Tibial artery (tissue), 4 donors: ENCODE measurements around the gene CDKN2B-AS1.

Experiments used
- DNase-seq, 2 donors: peaks; one replicate each; pipeline ENCODE4 v3.0.0-alpha.2; 2019
- H3K27ac ChIP-seq, 2 donors: fragments of 200-600 bp; sonication (generic) in 1 of 2; 1 replicate in 1 of 2; 2 replicates in 1 of 2; pipeline ENCODE4 v1.5.1; 2018 to 2019; ENCODE audit warnings: mild to moderate bottlenecking in 1 of 2
- H3K27me3 ChIP-seq, 2 donors: fragments of 200-600 bp; sonication (generic) in 1 of 2; one replicate each; pipeline versions ENCODE4 v1.5.1 to v1.6.0; 2016 to 2019
- H3K36me3 ChIP-seq, 3 donors: fragments of 200-600 bp; sonication (generic) in 2 of 3; one replicate each; pipeline ENCODE4 v1.5.1; 2016 to 2019; ENCODE audit warnings: mild to moderate bottlenecking in 2 of 3
- H3K4me1 ChIP-seq, 4 donors: fragments of 200-600 bp; sonication (generic) in 2 of 4; 1 replicate in 3 of 4; 2 replicates in 1 of 4; pipeline ENCODE4 v1.5.1; 2016 to 2019
- H3K4me3 ChIP-seq, 2 donors: fragments of 200-600 bp; sonication (generic) in 1 of 2; 1 replicate in 1 of 2; 2 replicates in 1 of 2; pipeline ENCODE4 v1.5.1; 2018 to 2019; ENCODE audit warnings: mild to moderate bottlenecking in 2 of 2
- H3K9me3 ChIP-seq, 3 donors: fragments of 200-600 bp; sonication (generic) in 1 of 3; one replicate each; pipeline ENCODE4 v1.5.1; 2016 to 2019
- intact Hi-C: fragments of 100-400 bp; cut with DNase I; formaldehyde crosslinking; loops from one replicate; pipeline ENCODE4 v1.15.0; 2023; ENCODE audit warnings: low total_unique reads
- TF ChIP-seq, protein P1 (sequence below), 2 experiments: fragments of 200-600 bp in 1 of 2; fragments of 450-650 bp in 1 of 2; IDR thresholded peaks; one replicate each; pipeline ENCODE4 v1.5.1; 2017 to 2019; ENCODE audit warnings: antibody characterized with exemption in 2 of 2, mild to moderate bottlenecking in 1 of 2, moderate library complexity in 1 of 2

CDKN2B-AS1 gene

DNA sequence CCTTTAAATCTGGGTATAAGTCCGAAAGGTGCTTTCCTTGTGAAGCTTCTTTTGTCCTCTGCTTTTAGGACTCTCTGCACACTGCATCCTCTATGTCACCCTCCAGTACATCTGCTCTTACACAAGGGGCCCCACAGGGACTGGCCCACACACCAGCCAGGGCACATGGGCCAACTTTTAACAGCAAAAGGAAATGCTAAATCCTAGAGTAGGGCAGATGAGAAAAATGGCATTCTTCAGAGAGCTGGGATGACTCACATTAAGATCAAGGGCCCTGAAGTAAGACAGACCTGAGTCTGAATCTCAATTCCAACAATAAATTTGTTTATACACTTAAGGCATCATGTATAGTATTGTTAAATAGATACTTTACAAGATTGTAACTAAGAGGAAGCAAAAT is 54.8 kb downstream of the CDKN2B-AS1 start:
- H3K4me1 ChIP-seq: no peaks in the 10 kb centered on the region
- TF ChIP-seq, protein P1, sequence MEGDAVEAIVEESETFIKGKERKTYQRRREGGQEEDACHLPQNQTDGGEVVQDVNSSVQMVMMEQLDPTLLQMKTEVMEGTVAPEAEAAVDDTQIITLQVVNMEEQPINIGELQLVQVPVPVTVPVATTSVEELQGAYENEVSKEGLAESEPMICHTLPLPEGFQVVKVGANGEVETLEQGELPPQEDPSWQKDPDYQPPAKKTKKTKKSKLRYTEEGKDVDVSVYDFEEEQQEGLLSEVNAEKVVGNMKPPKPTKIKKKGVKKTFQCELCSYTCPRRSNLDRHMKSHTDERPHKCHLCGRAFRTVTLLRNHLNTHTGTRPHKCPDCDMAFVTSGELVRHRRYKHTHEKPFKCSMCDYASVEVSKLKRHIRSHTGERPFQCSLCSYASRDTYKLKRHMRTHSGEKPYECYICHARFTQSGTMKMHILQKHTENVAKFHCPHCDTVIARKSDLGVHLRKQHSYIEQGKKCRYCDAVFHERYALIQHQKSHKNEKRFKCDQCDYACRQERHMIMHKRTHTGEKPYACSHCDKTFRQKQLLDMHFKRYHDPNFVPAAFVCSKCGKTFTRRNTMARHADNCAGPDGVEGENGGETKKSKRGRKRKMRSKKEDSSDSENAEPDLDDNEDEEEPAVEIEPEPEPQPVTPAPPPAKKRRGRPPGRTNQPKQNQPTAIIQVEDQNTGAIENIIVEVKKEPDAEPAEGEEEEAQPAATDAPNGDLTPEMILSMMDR (IDR thresholded peaks at IDR 0.05): no peak
- H3K4me3 ChIP-seq: no peak overlapping the region
- intact Hi-C loops: no loop called here
- no peak for DNase-seq
- H3K9me3 ChIP-seq: no peaks in the 10 kb centered on the region
- H3K27me3 ChIP-seq: no peaks in the 10 kb centered on the region
- H3K27ac ChIP-seq: no peak overlapping the region
- H3K36me3 ChIP-seq: no peaks in the 10 kb centered on the region

DNA sequence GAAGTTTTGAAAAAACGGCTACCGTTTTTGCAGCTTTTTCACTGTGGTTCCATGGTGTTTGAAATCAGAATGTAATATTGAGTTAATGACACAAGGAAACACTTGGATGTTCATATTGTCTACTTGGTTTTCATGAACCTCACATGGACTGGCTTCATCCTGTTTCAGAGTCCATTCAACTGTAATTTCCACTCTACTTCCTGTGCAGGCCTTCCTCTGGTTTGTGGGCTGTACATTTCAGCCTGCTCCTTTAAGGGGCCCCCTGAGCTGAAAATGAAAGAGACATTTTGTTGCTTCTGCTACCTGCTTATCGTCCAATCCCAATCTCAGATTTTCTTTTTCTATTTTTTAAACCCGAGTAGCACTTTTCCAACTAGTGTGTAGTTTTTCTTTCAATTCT is 56.3 kb downstream of the CDKN2B-AS1 start:
- DNase-seq: no peak
- Histone ChIP-seq H3K4me1 (no peaks in the 10 kb centered on the region), H3K27ac (no peak overlapping the region), H3K27me3 (no peaks in the 10 kb centered on the region), H3K36me3 (no peaks in the 10 kb centered on the region), H3K4me3 (no peak overlapping the region), H3K9me3 (no peaks in the 10 kb centered on the region)
- TF ChIP-seq, protein P1 (IDR thresholded peaks at IDR 0.05): no peak
- intact Hi-C loops: no loop called here

DNA sequence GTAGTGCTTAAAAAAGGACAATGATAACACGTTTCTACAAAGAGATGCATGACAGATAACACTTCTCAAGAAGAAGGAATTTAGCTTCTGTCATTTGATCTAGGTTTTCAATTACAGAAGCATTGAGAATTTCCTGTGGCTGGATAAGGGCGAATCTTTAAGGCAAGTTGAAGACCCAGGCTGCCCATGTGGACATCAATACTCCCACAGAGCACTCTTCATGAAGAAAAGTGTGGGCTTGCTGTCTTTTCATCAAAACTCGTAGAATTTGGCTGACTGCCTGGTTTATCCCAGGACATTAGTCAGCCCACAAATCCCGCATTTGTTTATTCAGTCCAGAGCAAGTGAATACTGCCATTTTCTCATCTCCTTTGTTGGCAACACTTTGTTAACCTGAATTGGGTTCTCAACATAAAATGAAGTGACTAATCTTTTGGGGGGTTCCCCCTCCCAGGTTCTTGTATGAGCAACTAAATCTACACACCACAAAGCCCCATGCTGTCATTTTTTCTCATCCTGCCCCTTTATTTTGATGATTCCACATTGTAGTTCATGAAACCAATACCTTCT is 57.9 kb downstream of the CDKN2B-AS1 start:
- Histone ChIP-seq H3K27ac (no peak overlapping the region), H3K36me3 (no peaks in the 10 kb centered on the region), H3K27me3 (no peaks in the 10 kb centered on the region), H3K9me3 (no peaks in the 10 kb centered on the region), H3K4me3 (no peak overlapping the region), H3K4me1 (no peaks in the 10 kb centered on the region)
- DNase-seq: no peak
- intact Hi-C loops: no loop called here
- TF ChIP-seq, protein P1 (IDR thresholded peaks at IDR 0.05): no peak

DNA sequence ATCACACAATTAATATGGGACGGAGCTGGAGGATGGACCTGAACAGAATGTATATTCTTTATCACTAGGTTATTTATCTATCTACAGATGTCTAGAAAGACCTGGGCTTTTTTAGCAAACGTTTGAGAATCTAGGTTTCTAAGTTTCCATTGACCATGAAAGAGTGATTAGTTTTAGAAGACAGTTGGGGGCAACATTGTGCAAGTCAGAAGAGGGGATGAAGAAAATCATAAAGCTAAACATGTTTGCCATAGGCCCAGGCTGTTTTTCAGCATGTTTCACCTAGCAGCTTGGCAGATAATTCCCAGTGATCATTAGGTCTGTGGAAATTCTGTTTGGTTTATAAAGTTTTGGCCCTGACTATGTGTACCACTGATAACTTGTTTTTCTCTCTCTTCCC is 58.6 kb downstream of the CDKN2B-AS1 start:
- Histone ChIP-seq H3K4me1 (no peaks in the 10 kb centered on the region), H3K27me3 (no peaks in the 10 kb centered on the region), H3K36me3 (no peaks in the 10 kb centered on the region), H3K4me3 (no peak overlapping the region), H3K27ac (no peak overlapping the region), H3K9me3 (no peaks in the 10 kb centered on the region)
- intact Hi-C loops: no loop called here
- no peak for DNase-seq
- TF ChIP-seq, protein P1 (IDR thresholded peaks at IDR 0.05): no peak

DNA sequence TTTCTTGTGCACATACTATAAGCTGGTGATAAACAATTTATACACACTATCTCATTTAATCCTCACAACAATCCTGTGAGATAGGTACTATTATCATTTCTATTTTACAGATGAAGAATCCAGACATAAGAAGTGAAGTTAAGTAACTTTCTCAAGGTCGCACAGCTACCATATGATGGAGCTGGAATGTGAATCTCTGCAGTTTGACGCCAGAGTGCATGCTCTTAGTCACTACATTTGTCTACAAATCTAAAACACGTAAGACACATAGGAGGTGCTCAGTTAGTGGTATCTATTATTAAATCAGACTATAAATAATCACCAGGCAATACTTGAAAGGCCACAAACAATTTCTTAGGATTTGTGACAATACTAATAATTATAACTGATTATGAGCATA is 59.5 kb downstream of the CDKN2B-AS1 start:
- Histone ChIP-seq H3K27me3 (no peaks in the 10 kb centered on the region), H3K36me3 (no peaks in the 10 kb centered on the region), H3K4me1 (no peaks in the 10 kb centered on the region), H3K4me3 (no peak overlapping the region), H3K27ac (no peak overlapping the region), H3K9me3 (no peaks in the 10 kb centered on the region)
- TF ChIP-seq, protein P1 (IDR thresholded peaks at IDR 0.05): no peak
- intact Hi-C loops: no loop called here
- no peak for DNase-seq

DNA sequence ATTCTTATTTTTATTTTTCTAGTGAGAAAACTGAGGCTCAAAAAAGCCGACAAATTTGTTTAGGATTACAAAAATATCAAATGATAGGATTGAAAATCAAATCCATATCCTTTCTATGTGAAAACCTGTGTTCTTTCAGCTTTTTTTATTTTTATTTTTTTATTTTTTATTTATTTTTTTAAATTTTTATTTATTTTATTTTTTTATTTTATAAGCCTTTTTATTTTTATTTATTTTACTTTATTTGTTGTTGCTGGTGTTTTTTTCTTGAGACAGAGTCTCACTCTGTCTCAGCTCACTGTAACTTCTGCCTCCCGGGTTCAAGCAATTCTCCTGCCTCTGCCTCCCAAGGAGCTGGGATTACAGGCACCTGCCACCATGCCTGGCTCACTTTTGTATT is 59.9 kb downstream of the CDKN2B-AS1 start:
- Histone ChIP-seq H3K27ac (no peak overlapping the region), H3K9me3 (no peaks in the 10 kb centered on the region), H3K36me3 (no peaks in the 10 kb centered on the region), H3K4me1 (no peaks in the 10 kb centered on the region), H3K27me3 (no peaks in the 10 kb centered on the region), H3K4me3 (no peak overlapping the region)
- no peak for DNase-seq
- intact Hi-C loops: no loop called here
- TF ChIP-seq, protein P1 (IDR thresholded peaks at IDR 0.05): no peak
